GM12875 (cell line): ENCODE measurements around the gene TLR10.

Experiments used
- H3K4me3 ChIP-seq: one replicate; pipeline ENCODE4 v1.5.1; 2011; ENCODE audit warnings: low read depth, low read length, control low read depth
- TF ChIP-seq, protein P1 (sequence below): IDR thresholded peaks from 2 replicates; pipeline ENCODE4 v1.5.1; 2011; ENCODE audit warnings: low read depth, mild to moderate bottlenecking, control low read depth, inconsistent platforms, low read length, moderate library complexity, borderline replicate concordance; ENCODE audit not compliant: insufficient read depth

The TLR10 gene

DNA sequence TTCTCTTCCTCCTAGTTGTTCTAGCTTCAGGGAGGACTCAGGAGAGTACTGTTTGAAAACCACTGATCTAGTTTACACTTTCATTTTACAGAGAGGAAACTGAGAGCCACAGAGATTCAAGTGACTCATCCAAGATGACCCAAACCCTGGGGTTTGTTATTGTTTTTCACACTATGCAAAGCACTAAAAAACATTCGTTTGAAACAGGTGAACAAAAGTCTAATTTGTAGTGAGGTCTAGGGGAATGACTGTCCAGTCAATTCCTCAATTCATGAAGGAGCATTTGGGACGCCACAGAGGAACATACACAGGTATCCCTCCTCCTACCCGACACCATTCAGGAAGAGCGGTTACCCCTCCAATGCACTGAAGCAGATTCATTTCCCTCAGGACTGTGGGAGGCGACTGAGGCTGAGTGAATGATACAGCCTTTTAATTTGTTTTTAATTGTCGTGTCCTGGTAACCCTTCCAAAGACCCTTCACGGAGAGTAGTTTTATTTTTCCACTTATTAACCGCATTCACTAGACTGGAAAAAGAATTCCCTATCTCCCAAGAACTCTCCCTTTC is 30.3 kb downstream of the TLR10 start:
- TF ChIP-seq, protein P1, sequence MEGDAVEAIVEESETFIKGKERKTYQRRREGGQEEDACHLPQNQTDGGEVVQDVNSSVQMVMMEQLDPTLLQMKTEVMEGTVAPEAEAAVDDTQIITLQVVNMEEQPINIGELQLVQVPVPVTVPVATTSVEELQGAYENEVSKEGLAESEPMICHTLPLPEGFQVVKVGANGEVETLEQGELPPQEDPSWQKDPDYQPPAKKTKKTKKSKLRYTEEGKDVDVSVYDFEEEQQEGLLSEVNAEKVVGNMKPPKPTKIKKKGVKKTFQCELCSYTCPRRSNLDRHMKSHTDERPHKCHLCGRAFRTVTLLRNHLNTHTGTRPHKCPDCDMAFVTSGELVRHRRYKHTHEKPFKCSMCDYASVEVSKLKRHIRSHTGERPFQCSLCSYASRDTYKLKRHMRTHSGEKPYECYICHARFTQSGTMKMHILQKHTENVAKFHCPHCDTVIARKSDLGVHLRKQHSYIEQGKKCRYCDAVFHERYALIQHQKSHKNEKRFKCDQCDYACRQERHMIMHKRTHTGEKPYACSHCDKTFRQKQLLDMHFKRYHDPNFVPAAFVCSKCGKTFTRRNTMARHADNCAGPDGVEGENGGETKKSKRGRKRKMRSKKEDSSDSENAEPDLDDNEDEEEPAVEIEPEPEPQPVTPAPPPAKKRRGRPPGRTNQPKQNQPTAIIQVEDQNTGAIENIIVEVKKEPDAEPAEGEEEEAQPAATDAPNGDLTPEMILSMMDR = no peak
- H3K4me3 ChIP-seq = no peak overlapping the region

DNA sequence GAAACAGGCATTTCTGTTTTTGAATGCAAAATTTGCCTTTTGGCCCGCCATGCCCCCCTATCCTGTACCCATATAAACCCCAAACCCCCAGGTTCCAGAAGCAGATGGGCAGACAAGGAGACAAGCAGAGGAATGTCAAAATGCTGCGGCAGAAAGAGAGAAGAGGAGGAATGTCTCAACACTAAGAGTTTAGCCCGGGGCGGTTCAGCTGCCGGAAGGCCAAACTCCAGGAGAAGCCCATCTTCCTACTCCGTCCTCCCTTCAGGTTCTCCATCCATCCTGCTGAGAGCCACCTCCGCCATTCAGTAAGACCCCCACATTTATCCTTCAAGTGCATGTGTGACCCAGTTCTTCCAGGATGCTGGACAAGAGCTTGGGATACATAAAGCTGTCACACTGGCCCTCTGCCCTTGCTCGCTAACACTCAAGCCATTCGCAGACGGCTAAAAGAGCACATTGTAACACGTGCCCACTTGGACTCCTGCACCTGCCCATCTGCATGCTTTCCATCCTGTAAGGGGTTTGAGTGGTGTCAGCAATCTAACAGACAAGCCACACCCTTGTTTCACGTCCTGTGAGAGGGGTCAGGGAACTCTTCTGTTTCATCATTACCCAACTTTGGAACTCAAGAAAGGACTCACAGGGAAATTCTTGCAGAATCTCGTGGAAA is 31.3 kb downstream of the TLR10 start:
- H3K4me3 ChIP-seq = no peak overlapping the region
- TF ChIP-seq, protein P1 = no peak

DNA sequence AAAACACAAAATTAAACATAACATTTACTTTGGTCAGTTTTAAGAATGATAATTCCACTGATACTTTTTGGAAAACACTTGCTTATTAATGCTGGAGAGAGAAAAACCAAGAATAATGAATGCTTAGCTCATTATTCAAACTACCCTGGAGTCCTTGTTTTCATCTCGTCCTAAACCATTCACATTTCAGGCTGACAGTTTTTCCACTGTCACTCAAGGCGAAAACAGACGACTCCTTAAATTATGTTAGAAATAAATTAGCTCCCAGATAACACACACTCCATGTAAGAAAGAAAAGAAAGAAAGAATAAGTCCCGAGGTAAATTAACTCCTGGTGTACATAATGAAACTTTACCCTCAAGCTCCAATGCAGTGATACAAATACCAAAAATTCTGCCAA is 33.5 kb downstream of the TLR10 start:
- H3K4me3 ChIP-seq = no peak overlapping the region
- TF ChIP-seq, protein P1 = no peak

DNA sequence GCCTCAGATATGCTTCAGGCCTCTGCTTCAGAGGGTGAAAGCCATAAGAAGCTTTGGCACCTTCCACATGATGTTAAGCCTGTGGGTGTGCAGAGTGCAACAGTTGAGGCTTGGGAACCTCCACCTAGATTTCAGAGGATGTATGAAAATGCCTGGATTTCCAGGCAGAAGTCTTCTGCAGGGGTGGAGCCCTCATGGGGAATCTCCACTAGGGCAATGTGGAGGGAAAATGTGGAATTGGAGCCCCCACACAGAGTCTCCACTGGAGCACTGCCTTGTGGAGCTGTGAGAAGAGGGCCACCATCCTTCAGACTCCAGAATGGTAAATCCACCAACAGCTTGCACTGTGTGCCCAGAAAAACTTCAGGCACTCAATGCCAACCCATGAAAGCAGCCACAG is 35.2 kb downstream of the TLR10 start:
- TF ChIP-seq, protein P1 = no peak
- no peak overlapping the region for H3K4me3 ChIP-seq

DNA sequence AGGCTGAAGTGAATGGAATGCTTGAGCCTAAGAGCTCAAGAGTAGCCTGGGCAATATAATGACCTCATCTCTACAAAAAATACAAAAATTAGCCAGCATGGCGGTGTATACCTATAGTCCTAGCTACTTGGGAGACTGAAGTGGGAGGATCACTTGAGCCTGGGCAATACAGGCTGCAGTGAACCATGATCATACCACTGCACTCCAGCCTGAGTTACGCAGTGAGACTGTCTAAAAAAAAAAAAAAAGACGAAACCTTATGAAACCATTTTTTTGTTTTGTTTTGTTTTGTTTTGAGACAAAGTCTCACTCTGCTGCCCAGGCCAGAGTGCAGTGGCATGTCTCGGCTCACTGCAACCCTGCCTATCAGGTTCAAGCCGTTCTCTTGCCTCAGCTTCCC is 36.9 kb downstream of the TLR10 start:
- H3K4me3 ChIP-seq = no peak overlapping the region
- TF ChIP-seq, protein P1 = no peak

DNA sequence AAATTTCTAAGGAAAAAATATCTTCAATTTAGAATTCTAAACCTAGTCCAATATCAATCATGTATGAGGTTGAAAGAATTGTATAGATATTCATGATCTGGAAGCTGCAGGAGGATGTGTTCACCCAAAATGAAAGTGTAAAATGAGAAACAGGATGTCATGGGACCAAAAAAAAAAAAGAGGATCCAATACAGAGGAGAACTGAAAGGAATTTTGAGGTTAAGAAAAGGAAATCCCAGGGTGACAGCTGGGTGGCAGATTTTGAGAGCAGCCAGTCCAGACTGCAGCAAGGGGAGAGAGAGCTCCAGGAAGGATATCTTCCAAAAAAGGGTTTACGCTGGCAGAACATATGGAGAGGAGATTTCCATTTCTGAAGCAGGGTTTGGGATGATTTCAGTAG is 38.9 kb downstream of the TLR10 start:
- TF ChIP-seq, protein P1 = no peak
- no peak overlapping the region for H3K4me3 ChIP-seq

DNA sequence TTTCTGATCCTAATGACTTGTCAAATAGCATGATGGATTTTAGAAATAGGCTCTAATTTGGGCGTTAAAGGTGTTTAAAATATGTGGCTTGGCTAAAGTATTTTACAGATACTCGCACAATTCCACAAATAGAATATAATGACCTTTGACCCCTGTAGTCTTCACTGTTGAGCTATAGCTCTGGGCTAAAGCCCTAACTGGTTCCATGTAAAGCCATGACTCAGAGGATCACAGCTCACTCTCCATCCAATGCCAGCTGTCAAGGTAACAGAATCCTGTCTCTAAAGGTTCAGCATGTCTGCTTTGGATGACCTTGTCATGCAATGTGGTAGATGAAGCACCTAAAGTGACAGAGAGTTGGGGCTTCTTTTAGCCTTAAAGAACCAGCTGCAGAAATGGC is 42.5 kb downstream of the TLR10 start:
- TF ChIP-seq, protein P1 = no peak
- no peak overlapping the region for H3K4me3 ChIP-seq
